ENCODE results near the gene STAG3.
"Not testable (repeated sequence)": the region's sequence is repeated elsewhere in the genome, so short reads cannot be mapped to it uniquely, and the experiment has no call there.

The STAG3 gene

DNA sequence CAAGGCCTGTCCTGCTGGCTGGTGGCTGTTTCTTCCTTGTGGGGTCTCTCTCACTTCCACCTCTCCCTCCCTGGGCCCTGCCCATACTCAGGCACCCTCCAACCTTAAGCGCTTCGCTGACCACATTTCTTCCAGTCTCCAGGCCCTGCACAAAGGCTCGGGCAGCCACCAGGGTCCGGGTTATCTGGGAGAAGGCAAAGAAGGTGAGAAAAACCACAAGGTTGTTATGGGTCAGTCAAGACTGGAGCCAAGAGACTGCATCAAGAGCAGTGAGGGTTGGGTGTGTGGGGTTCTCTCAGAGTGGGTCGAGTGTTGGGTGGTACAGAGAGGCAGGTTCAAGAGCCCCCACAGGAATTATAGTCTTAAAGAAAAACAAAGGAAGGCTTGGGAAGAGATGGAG lies 3.1 kb upstream of the STAG3 start:
- DNase-seq (ENCODE audit: low read depth, low spot score) = no peak

DNA sequence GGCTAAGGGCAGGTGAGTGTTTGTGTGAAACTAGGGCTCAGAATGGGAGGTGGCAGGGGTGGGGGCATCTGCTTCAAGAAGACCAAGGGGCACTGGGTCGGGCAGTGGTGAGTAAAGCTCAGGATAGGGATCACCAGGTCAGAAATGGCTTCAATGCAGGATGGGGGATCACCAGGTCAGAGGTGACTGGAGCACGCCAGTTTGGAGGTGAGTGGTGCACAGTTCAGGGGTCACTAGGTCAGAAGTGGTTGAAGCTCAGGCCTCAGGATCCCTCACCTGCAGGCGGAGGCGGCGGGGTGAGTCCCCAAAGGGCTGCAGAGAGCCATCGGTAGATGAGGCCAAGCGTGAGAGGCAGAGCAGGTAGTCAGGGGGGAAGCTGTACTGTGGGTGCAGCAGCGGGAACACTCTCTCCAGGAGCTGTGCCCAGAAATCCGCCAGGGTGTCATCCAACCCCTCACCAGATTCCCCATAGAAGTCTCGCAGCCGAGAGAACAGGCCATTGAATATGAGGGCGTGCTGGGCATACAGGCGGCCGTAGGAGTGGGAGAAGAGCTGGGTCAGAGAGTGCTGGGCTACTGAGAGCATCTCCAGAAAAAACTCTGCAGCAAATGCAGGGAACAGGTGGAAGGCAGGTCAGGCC lies 2.3 kb upstream of the STAG3 start:
- no peak for DNase-seq (ENCODE audit: low read depth, low spot score)

DNA sequence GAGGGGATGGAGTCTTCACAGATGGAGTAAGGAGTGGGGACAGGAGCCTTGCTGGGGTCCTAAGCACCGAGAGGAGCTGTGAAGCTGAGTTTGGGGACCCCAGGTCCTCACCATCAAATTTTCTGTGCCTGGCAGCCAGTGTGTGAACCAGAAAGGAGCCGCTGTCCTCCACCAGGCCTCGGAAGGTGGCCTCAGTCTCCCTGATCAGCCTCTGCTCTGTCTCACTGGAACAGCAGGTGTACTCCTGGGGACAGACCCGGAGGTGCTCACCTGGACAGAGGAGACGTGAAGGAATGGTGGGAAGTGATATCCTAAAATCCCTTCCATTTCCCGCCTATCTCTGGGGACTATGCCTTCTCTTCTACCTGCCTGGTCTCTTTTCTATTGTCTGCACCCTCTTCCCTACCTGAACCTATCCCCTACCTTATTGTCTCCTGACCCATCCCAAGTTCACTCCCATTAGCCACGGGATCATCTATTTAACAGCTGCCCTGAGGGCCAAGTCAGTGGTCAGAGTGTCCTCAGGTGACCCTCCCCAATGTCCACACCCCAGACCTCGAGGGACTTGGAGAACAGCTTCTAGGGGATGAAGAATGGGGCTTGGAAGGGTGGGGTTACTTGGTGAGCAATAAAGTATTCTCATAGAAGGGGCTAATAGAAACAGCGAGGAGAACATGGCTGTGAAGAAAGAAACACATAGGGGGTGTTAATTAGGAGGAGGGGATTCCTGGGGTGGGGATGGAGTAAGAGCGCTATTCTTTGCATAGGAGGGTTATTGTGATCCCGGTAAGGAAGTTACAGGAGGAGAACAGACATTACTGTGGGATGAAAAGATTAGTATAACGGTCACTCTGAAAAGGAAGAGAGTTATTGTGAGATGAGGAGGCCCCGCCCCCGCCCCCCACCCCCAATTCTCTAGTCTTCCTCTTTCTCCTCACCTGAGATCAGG lies 1.3 kb upstream of the STAG3 start:
- no peak for DNase-seq (ENCODE audit: low read depth, low spot score)

GRCh38 chr7:100180084-100180483 lies 2.4 kb downstream of the STAG3 start:
- not testable (repeated sequence) for DNase-seq (ENCODE audit: low read depth, low spot score)

DNA sequence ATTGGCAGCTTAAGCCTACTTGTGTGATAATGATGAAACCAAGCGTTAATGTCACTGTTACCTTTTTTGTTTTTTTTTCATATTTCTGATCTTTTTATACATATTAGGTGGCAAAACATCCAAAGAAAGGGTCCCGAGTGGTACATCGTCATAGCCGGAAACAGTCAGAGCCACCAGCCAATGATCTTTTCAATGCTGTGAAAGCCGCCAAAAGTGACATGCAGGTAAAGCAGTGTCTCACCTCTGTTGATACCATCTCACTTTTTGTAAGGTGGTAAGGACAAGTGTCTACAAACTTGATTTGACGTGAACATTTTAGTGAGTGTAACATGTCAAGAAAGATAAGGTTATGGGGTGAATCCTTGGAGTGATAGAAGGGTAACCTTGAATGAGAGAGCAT lies 4.9 kb downstream of the STAG3 start:
- not testable (repeated sequence) for DNase-seq (ENCODE audit: low read depth, low spot score)

GRCh38 chr7:100183090-100183489 lies 5.4 kb downstream of the STAG3 start:
- not testable (repeated sequence) for DNase-seq (ENCODE audit: low read depth, low spot score)

- no peak for DNase-seq (ENCODE audit: low read depth, low spot score)
Measured at GRCh38 chr7:100185726-100186125, 8.0 kb downstream of the STAG3 start.

- DNase-seq (ENCODE audit: low read depth, low spot score) = no peak
Measured at GRCh38 chr7:100189061-100189460, 11.3 kb downstream of the STAG3 start.

- no peak for DNase-seq (ENCODE audit: low read depth, low spot score)
Measured at GRCh38 chr7:100190048-100190711, 12.5 kb downstream of the STAG3 start.

- DNase-seq (ENCODE audit: low read depth, low spot score) = no peak
Measured at GRCh38 chr7:100191775-100192174, 14.1 kb downstream of the STAG3 start.

- not testable (repeated sequence) for DNase-seq (ENCODE audit: low read depth, low spot score)
Measured at GRCh38 chr7:100192281-100192862, 14.7 kb downstream of the STAG3 start.

- DNase-seq (ENCODE audit: low read depth, low spot score) = no peak
Measured at GRCh38 chr7:100192969-100193368, 15.3 kb downstream of the STAG3 start.

GRCh38 chr7:100195222-100195621 lies 17.5 kb downstream of the STAG3 start:
- no peak for DNase-seq (ENCODE audit: low read depth, low spot score)

DNA sequence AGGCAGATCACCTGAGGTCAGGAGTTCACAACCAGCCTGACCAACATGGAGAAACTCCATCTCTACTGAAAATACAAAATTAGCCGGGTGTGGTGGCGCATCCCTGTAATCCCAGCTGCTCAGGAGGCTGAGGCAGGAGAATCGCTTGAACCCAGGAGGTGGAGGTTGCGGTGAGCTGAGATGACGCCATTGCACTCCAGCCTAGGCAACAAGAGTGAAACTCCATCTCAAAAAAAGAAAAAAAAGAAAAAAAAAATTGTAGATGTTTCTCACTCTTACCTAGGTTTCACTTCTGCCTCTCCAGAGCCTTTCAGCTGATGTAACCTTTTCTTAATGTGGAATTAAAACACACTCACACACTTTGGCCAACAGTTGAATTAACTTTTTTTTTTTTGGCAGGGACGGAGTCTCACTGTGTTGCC lies 18.2 kb downstream of the STAG3 start:
- DNase-seq (ENCODE audit: low read depth, low spot score) = not testable (repeated sequence)

DNA sequence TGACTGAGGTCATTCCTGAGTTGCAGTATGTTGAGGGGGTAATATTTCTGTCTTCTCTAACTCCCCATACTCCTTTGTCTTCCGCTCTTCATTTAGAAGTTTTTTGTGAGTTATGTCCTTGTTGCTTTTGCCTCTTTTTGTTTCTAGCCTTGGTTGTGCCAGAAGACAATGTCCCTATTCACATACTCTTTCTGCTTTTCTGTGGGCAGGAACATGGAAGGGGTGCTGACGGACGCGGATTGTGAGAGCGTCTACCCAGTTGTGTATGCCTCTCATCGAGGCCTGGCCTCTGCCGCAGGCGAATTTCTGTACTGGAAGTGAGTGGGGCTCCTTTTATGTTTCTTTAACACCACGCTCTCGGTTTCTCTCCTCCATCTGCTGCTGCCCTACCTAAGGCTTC lies 20.5 kb downstream of the STAG3 start:
- DNase-seq (ENCODE audit: low read depth, low spot score) = no peak

GRCh38 chr7:100200693-100201092 lies 23.0 kb downstream of the STAG3 start:
- no peak for DNase-seq (ENCODE audit: low read depth, low spot score)

- DNase-seq (ENCODE audit: low read depth, low spot score) = no peak
Measured at GRCh38 chr7:100204454-100204853, 26.7 kb downstream of the STAG3 start.

DNA sequence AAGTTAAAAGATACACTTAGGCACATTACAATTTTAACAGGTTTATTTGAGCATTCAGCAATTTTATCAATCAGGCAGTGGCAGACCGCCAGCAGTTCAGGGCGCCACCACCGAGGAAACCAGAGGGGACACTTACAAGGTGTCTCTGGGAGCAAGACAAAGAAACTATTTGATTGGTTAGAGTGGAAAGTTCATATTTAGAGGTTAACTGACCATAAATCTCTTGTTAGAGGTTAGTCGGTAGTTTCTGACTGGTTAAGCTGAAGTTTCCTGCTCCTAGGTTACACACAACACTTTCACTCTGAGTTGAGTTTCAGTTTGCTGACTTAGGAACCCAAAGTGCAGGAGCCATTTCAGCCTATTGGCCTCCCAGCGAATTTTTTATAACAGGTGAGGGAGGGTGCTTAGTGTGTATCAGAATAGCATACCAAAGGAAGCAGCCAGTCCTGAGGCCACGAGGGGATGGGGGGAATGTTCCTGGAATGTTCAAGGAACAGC lies 31.2 kb downstream of the STAG3 start:
- DNase-seq (ENCODE audit: low read depth, low spot score) = no peak

DNA sequence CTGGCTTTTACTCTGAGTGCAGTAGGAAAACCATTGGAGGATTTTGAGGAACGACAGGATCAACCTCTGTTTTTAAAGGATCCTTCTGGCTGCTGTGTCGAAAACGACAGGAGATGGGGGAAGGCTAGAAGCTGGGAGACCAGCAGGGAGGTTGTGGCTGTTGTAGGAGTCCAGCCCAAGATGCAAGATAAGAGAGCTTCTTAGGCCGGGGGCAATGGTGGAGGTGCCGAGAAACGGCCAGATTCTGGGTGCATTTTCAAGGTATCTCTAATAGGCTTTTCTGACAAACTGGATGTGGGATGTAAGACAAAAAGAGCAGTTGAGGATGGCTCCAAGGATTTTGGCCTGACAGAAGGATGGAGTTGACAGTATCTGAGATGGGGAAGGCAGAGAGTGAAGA lies 31.8 kb downstream of the STAG3 start:
- no peak for DNase-seq (ENCODE audit: low read depth, low spot score)

DNA sequence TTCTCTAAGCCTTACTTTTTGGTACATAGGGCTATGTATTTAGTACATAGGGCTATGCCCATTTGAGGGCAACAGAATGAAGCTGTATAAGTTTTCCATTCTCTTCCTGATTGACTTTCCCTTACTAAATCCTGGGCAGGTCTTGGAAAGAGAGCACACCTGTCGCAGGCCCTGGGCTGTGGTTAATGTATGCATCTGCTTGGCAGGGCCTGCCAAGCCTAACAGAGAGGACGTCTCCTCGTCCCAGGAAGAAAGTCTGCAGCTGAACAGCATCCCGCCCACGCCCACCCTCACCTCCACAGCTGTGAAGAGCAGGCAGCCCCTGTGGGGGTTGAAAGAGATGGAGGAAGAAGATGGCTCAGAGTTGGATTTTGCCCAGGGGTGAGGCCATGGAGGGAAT lies 33.1 kb downstream of the STAG3 start:
- DNase-seq (ENCODE audit: low read depth, low spot score) = no peak

GRCh38 chr7:100211342-100211780 lies 33.6 kb downstream of the STAG3 start:
- DNase-seq (ENCODE audit: low read depth, low spot score) = no peak

Data from iPS DF 19.7 (cell line).